ENCODE measurements around the gene SYT1.

SYT1 gene

DNA sequence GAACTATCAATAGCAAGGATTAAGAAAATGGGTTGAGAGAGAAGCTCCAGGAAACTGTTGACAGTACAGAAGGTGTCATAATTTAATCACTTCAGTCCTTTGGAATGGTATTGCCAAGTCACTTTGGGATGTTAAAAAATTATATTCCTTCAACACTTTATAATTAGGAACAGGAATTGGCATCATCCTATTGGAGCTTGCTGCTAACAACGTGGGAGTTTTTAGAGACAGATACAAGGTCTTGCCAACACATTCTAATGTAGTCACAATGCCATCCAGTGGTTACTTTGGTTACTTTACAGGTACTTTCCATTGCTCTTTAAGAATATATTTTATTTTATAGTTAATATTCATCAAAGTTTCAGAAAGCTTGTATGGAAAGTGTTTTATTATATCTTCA, 310.1 kb downstream of the SYT1 start:
- TF ChIP-seq, protein P1, sequence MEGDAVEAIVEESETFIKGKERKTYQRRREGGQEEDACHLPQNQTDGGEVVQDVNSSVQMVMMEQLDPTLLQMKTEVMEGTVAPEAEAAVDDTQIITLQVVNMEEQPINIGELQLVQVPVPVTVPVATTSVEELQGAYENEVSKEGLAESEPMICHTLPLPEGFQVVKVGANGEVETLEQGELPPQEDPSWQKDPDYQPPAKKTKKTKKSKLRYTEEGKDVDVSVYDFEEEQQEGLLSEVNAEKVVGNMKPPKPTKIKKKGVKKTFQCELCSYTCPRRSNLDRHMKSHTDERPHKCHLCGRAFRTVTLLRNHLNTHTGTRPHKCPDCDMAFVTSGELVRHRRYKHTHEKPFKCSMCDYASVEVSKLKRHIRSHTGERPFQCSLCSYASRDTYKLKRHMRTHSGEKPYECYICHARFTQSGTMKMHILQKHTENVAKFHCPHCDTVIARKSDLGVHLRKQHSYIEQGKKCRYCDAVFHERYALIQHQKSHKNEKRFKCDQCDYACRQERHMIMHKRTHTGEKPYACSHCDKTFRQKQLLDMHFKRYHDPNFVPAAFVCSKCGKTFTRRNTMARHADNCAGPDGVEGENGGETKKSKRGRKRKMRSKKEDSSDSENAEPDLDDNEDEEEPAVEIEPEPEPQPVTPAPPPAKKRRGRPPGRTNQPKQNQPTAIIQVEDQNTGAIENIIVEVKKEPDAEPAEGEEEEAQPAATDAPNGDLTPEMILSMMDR (IDR thresholded peaks at IDR 0.05; ENCODE audit: poor library complexity, severe bottlenecking) = peak; percentile 50
- H3K4me1 ChIP-seq (ENCODE audit: insufficient read depth, poor library complexity, severe bottlenecking) = no peaks in the 10 kb centered on the region
- H3K9me3 ChIP-seq (ENCODE audit: severe bottlenecking) = no peaks in the 10 kb centered on the region
- no peak overlapping the region for H3K27ac ChIP-seq (ENCODE audit: poor library complexity, severe bottlenecking)
- ATAC-seq (ENCODE audit: low read depth) (peak; percentile 58; the same call in 2 of the 3 replicates), DNase-seq (ENCODE audit: low spot score) (no peak)
- H3K4me3 ChIP-seq (ENCODE audit: severe bottlenecking) = no peak overlapping the region
- H3K27me3 ChIP-seq (ENCODE audit: insufficient read depth, poor library complexity, severe bottlenecking) = no peaks in the 10 kb centered on the region
- H3K36me3 ChIP-seq (ENCODE audit: low read depth) = no peaks in the 10 kb centered on the region

DNA sequence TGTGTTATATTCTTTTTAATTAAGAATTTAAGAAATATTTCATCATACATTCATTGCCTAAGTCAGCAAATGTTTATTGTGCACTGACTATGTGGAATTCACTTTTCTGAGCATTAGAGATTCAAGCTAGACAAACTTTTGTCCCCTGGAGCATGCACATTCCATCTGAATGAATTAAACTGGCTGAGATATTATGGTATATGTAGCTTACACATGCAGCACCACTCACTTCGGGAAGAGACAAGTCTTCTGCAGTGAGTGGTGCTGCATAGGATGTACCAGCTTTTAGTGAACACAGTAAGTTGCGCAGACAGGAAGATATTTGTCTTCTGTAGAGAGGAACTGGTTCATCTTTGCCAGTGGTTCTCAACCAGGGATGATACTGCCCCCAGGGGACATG, 318.4 kb downstream of the SYT1 start:
- TF ChIP-seq, protein P1 (IDR thresholded peaks at IDR 0.05; ENCODE audit: poor library complexity, severe bottlenecking) = no peak
- Histone ChIP-seq H3K4me1 (ENCODE audit: insufficient read depth, poor library complexity, severe bottlenecking) (no peaks in the 10 kb centered on the region), H3K36me3 (ENCODE audit: low read depth) (no peaks in the 10 kb centered on the region), H3K27ac (ENCODE audit: poor library complexity, severe bottlenecking) (no peak overlapping the region), H3K27me3 (ENCODE audit: insufficient read depth, poor library complexity, severe bottlenecking) (no peaks in the 10 kb centered on the region), H3K4me3 (ENCODE audit: severe bottlenecking) (no peak overlapping the region), H3K9me3 (ENCODE audit: severe bottlenecking) (no peaks in the 10 kb centered on the region)
- no peak for ATAC-seq (ENCODE audit: low read depth)
- no peak for DNase-seq (ENCODE audit: low spot score)

- Histone ChIP-seq H3K27ac (ENCODE audit: poor library complexity, severe bottlenecking) (no peak overlapping the region), H3K4me3 (ENCODE audit: severe bottlenecking) (no peak overlapping the region), H3K9me3 (ENCODE audit: severe bottlenecking) (no peaks in the 10 kb centered on the region), H3K36me3 (ENCODE audit: low read depth) (no peaks in the 10 kb centered on the region), H3K4me1 (ENCODE audit: insufficient read depth, poor library complexity, severe bottlenecking) (no peaks in the 10 kb centered on the region), H3K27me3 (ENCODE audit: insufficient read depth, poor library complexity, severe bottlenecking) (no peaks in the 10 kb centered on the region)
- no peak for DNase-seq (ENCODE audit: low spot score)
- TF ChIP-seq, protein P1 (IDR thresholded peaks at IDR 0.05; ENCODE audit: poor library complexity, severe bottlenecking) = no peak
- no peak for ATAC-seq (ENCODE audit: low read depth)
Observed at GRCh38 chr12:79183926-79184325, 319.4 kb downstream of the SYT1 start.

DNA sequence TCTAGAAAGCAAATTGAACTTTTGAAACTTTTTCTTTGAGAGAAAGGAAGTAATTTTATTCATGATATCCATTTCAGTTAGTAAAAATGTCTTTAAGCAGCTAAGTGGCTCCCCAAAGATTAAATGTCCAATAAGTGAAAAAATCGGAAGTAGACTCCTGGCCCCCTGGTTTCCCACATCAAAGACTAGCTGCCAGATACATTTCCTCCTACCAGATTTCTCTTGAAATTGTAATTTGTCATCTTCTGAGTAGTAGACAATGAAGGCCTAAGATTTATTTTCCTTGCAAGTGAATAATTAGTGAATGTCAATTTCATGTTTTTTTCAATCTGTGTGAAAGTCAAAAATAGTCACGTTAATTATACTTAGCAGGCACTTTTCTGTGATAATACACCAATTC, 321.9 kb downstream of the SYT1 start:
- Histone ChIP-seq H3K9me3 (ENCODE audit: severe bottlenecking) (no peaks in the 10 kb centered on the region), H3K4me1 (ENCODE audit: insufficient read depth, poor library complexity, severe bottlenecking) (no peaks in the 10 kb centered on the region), H3K36me3 (ENCODE audit: low read depth) (no peaks in the 10 kb centered on the region), H3K27me3 (ENCODE audit: insufficient read depth, poor library complexity, severe bottlenecking) (no peaks in the 10 kb centered on the region), H3K27ac (ENCODE audit: poor library complexity, severe bottlenecking) (no peak overlapping the region), H3K4me3 (ENCODE audit: severe bottlenecking) (no peak overlapping the region)
- ATAC-seq (ENCODE audit: low read depth) (no peak), DNase-seq (ENCODE audit: low spot score) (no peak)
- TF ChIP-seq, protein P1 (IDR thresholded peaks at IDR 0.05; ENCODE audit: poor library complexity, severe bottlenecking) = no peak

DNA sequence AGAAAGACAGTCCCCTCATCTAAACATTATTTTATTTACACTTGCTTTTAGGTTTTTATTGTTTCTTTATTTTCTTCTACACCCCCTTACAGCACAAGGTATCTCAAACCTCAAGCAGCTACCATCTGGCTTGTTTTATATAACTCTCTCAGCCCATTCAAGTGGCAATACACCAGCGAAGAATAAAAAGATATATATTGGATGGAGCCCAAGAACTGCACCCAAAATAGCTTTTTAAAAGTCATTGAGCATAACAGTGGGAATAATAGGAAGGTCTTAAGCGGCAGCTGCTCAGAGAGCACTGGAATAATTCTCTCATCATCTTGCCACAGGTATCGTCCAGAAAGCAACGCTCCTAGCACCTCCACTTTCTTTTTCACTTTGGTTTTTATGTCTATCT, 322.5 kb downstream of the SYT1 start:
- Histone ChIP-seq H3K36me3 (ENCODE audit: low read depth) (no peaks in the 10 kb centered on the region), H3K9me3 (ENCODE audit: severe bottlenecking) (no peaks in the 10 kb centered on the region), H3K4me3 (ENCODE audit: severe bottlenecking) (no peak overlapping the region), H3K4me1 (ENCODE audit: insufficient read depth, poor library complexity, severe bottlenecking) (no peaks in the 10 kb centered on the region), H3K27ac (ENCODE audit: poor library complexity, severe bottlenecking) (no peak overlapping the region), H3K27me3 (ENCODE audit: insufficient read depth, poor library complexity, severe bottlenecking) (no peaks in the 10 kb centered on the region)
- ATAC-seq (ENCODE audit: low read depth) (no peak), DNase-seq (ENCODE audit: low spot score) (no peak)
- TF ChIP-seq, protein P1 (IDR thresholded peaks at IDR 0.05; ENCODE audit: poor library complexity, severe bottlenecking) = no peak

All from RWPE2 (cell line).